Measurements from ENCODE around the gene BAZ2B. TPM values are rescaled to one million over a fixed set of nuclear protein-coding genes. Genes with fewer than 3 reads are reported as not detected.

The BAZ2B gene
- polyA plus RNA-seq, 1 donor from 2014 or later = 150 TPM

GRCh38 chr2:159640176-159640575, 23.8 kb upstream of the BAZ2B start:
- Histone ChIP-seq H3K79me2 (replicated peaks; ENCODE audit: insufficient read depth, low read length) (no peaks in the 10 kb centered on the region), H3K9me2 (ENCODE audit: insufficient read depth, low read length) (no peaks in the 10 kb centered on the region), H3K36me3 (ENCODE audit: insufficient read depth, low read length) (no peaks in the 10 kb centered on the region), H2AFZ (ENCODE audit: low read depth, low read length) (no peak overlapping the region), H4K20me1 (ENCODE audit: insufficient read depth) (no peaks in the 10 kb centered on the region), H3K4me3 (ENCODE audit: low read length) (no peak overlapping the region), H3K4me2 (ENCODE audit: low read length) (no peak overlapping the region), H3K9me3 (ENCODE audit: low read length) (no peaks in the 10 kb centered on the region), H3K9ac (ENCODE audit: low read length) (no peak overlapping the region), H3K27me3 (ENCODE audit: insufficient read depth, low read depth, low read length) (no peaks in the 10 kb centered on the region), H3F3A (ENCODE audit: insufficient read depth, low read length, poor library complexity, severe bottlenecking) (no peaks in the 10 kb centered on the region), H3K27ac (ENCODE audit: low read length) (no peak overlapping the region)
- TF ChIP-seq REST (IDR thresholded peaks at IDR 0.05; ENCODE audit: borderline replicate concordance) = no peak
- no peak for TF ChIP-seq CTCF (IDR thresholded peaks at IDR 0.05; ENCODE audit: poor library complexity, severe bottlenecking)
- TF ChIP-seq EP300 (conservative IDR thresholded peaks at IDR 0.05; ENCODE audit: poor library complexity, severe bottlenecking) = no peak
- no peak for TF ChIP-seq MXI1 (conservative IDR thresholded peaks at IDR 0.05; ENCODE audit: poor library complexity, severe bottlenecking)
- no peak for TF ChIP-seq SMC3 (conservative IDR thresholded peaks at IDR 0.05; ENCODE audit: poor library complexity)
- TF ChIP-seq POLR2AphosphoS5 (IDR thresholded peaks at IDR 0.05) = no peak
- TF ChIP-seq TAF1 (IDR thresholded peaks at IDR 0.05; ENCODE audit: low read depth) = no peak

GRCh38 chr2:159639712-159640111, 23.4 kb upstream of the BAZ2B start:
- no peak for TF ChIP-seq POLR2AphosphoS5 (IDR thresholded peaks at IDR 0.05)
- no peak for TF ChIP-seq RAD21 (conservative IDR thresholded peaks at IDR 0.05)
- no peak for TF ChIP-seq EZH2 (IDR thresholded peaks at IDR 0.05; ENCODE audit: borderline replicate concordance, insufficient read depth, low read length, poor library complexity, severe bottlenecking)
- TF ChIP-seq TAF1 (IDR thresholded peaks at IDR 0.05; ENCODE audit: low read depth) = no peak
- TF ChIP-seq CTCF (IDR thresholded peaks at IDR 0.05; ENCODE audit: poor library complexity, severe bottlenecking) = no peak
- TF ChIP-seq SMC3 (conservative IDR thresholded peaks at IDR 0.05; ENCODE audit: poor library complexity) = no peak
- TF ChIP-seq EP300 (conservative IDR thresholded peaks at IDR 0.05; ENCODE audit: poor library complexity, severe bottlenecking) = no peak
- TF ChIP-seq MXI1 (conservative IDR thresholded peaks at IDR 0.05; ENCODE audit: poor library complexity, severe bottlenecking) = no peak
- no peak for TF ChIP-seq REST (IDR thresholded peaks at IDR 0.05; ENCODE audit: borderline replicate concordance)
- Histone ChIP-seq H3K9me3 (ENCODE audit: low read length) (no peaks in the 10 kb centered on the region), H3K27me3 (ENCODE audit: insufficient read depth, low read depth, low read length) (no peaks in the 10 kb centered on the region), H3F3A (ENCODE audit: insufficient read depth, low read length, poor library complexity, severe bottlenecking) (no peaks in the 10 kb centered on the region), H3K4me3 (ENCODE audit: low read length) (no peak overlapping the region), H3K9me2 (ENCODE audit: insufficient read depth, low read length) (no peaks in the 10 kb centered on the region), H2AFZ (ENCODE audit: low read depth, low read length) (no peak overlapping the region), H3K79me2 (replicated peaks; ENCODE audit: insufficient read depth, low read length) (no peaks in the 10 kb centered on the region), H3K4me2 (ENCODE audit: low read length) (no peak overlapping the region), H3K27ac (ENCODE audit: low read length) (no peak overlapping the region), H3K36me3 (ENCODE audit: insufficient read depth, low read length) (no peaks in the 10 kb centered on the region), H3K9ac (ENCODE audit: low read length) (no peak overlapping the region), H4K20me1 (ENCODE audit: insufficient read depth) (no peaks in the 10 kb centered on the region)
